AG09319 (cell line): Measurements from ENCODE around the gene RNF115.

ENCODE experiments used
- DNase-seq: peaks from one replicate; pipeline ENCODE4 v3.0.0-alpha.2; 2010; ENCODE audit warnings: low read depth; ENCODE audit errors: extremely low read depth
- TF ChIP-seq, protein P1 (sequence below): IDR thresholded peaks from 2 replicates; pipeline ENCODE4 v1.5.1; 2011; ENCODE audit warnings: low read depth, mild to moderate bottlenecking, inconsistent platforms, low read length, moderate library complexity

Gene RNF115

DNA sequence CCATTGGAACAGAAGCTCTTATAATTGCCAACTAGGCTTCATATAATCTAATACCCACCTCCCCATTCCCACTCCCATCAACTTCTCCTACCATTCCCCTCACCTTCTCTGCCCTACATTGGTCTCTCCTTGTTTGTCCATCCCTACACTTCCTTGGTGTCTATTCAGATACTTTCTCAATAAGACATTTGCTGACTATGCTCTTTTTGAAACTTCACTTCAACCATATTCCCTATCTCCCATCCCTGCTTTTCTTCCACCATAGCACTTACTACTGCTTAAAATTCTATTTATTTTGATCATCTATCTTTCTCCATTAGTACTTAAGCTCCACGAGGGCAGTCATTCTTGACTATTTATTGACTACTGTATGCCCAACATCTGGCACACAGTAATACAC is 64.2 kb downstream of the RNF115 start:
- DNase-seq, result no peak
- TF ChIP-seq, protein P1, sequence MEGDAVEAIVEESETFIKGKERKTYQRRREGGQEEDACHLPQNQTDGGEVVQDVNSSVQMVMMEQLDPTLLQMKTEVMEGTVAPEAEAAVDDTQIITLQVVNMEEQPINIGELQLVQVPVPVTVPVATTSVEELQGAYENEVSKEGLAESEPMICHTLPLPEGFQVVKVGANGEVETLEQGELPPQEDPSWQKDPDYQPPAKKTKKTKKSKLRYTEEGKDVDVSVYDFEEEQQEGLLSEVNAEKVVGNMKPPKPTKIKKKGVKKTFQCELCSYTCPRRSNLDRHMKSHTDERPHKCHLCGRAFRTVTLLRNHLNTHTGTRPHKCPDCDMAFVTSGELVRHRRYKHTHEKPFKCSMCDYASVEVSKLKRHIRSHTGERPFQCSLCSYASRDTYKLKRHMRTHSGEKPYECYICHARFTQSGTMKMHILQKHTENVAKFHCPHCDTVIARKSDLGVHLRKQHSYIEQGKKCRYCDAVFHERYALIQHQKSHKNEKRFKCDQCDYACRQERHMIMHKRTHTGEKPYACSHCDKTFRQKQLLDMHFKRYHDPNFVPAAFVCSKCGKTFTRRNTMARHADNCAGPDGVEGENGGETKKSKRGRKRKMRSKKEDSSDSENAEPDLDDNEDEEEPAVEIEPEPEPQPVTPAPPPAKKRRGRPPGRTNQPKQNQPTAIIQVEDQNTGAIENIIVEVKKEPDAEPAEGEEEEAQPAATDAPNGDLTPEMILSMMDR, result no peak

DNA sequence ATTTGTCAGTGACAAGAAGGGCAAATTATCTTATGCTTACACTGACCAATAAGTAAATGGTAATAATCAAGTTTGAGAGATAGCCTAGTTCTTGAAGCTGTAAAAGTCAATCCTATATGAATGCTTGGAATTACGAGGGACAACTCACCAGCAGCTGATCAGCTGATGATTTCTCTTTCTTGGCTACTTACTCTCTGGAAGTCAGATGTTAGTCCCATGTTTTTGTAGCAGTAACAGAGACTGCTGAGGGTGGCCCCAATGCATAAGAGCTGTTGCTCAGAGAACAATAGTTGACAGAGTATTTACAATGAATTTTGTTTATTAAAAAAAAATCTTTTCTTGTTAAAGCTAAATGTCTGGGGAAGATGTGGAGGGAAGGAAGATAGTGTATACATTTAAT is 65.3 kb downstream of the RNF115 start:
- no peak for DNase-seq

DNA sequence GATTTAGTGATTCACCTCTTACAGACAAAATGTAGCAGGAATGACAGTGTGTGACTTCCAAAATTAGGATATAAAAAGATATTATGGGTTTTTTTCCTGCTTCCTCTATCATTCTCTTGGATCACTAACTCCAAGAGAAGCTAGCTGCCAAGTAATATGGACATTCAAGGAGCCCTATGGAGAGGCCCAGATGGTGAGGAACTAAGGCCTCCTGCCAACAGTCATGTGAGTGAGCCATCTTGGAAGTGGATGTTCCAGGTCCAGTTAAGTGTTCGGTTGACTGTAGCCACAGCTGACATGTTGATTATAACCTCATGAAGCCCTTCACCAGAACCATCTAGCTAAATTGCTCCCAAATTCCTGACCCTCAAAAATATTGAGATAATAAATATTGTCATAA is 65.8 kb downstream of the RNF115 start:
- TF ChIP-seq, protein P1, result no peak
- no peak for DNase-seq

More for the DNA sequence above, 65.3 kb downstream of the RNF115 start:
- TF ChIP-seq, protein P1, result no peak

DNA sequence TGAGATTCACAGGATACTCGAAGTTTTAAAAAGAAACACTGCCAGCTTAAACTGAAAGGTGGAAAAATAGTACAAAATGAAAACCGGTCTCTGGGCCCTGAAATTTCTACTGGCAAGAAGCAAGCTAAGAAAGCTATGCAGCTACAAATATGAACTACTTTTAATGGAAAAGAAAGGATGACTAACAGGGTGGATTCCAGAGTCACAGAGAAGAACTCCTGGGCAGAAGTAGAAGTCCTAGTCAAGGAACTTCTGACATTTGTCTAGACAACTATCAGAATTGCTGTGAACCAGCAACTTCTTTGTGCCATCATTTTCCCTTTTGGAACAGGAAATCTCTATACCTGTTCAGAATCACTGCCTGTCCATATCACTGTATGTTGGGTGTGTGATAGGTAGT is 66.5 kb downstream of the RNF115 start:
- TF ChIP-seq, protein P1, result no peak
- no peak for DNase-seq

DNA sequence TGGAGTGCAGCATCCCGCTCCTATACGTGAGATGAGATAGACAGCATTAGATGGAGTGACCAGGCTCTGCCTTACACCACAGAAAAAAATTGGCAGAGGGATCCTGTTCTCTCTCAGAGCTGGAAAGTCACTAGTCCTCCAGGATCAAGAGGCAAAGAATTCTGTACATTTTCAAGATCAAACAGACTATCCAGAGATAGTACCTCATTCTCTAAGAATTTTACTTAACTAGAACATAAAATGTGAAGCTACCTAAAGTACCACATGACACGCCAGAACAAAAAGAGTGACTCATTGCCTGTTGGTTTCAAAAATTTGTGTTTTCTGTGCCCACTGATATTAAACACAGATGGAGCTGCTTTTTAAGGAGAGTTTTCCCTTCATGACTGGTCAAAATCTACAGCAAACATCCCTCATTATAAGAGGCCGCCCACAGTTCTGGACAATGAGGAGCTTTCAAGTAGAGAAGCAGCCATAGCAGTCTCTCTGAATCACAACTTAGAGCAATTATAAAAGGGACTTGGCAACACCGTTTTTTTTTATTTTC is 72.3 kb downstream of the RNF115 start:
- DNase-seq, result peak; percentile 88
- TF ChIP-seq, protein P1, result no peak

DNA sequence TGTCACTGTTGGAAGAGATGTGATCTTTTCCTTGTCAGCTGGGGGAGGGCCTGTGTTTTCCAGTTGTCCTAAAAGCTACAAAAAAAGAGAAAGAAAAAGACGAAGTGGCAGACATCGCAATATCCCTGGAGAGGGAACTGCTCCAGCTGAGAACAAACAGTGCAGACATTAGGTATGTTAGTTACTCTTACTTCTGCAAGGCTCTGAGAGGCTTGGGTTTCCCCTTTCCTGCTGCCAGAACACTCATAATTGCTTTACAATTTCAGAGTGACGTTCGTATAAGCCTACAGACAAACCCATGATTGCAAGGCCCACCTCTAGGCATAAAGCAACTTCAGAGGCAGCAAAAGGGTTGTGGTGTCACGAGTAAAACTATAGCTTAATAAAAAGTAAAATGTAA is 73.5 kb downstream of the RNF115 start:
- TF ChIP-seq, protein P1, result no peak
- no peak for DNase-seq

DNA sequence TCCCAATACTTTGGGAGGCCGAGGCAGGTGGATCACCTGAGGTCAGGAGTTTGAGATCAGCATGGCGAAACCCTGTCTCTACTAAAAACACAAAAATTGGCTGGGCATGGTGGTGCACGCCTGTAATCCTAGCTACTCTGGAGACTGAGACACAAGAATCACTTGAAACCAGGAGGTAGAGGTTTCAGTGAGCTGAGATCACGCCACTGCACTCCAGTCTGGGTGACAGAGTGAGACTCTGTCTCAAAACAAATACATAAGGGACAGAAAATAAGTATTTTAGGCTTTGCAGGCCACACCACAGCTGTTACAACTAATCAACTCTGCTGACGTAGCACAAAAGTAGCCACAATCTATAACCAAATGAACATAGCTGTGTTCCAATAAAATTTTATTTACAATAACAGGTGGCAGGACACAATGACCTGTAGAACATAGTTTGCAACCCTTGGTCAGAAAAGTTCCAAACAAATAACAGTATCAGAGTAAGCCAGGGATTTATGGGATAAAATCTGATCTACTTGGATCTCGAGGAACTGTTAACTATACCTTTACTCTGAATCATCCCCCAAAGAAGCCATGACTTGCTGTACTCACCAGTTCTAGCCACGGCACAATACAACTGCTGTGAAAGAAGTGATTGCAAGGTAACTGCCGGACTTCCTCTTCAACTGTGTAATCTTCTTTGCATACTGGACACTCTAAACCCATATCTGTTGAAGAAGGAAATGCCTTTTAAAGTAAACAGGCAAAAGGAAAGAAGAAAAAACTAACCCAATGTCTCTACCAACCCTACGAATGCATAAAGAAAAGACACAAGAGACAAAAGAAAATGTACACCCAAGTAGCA is 76.3 kb downstream of the RNF115 start:
- TF ChIP-seq, protein P1, result no peak
- DNase-seq, result no peak
